Activated CD8-positive, alpha-beta T cell treated with anti-CD3 and anti-CD28 coated beads for 36 hours (primary cell): Measurements from ENCODE around the gene NUDT19. TPM values are rescaled to one million over a fixed set of nuclear protein-coding genes. Genes with fewer than 3 reads are reported as not detected.

Source experiments
- ATAC-seq: fragments of 200-7000 bp; cut with Tn5 transposase; one replicate; pipeline ENCODE4 v1.10.0; 2021; ENCODE audit warnings: mild to moderate bottlenecking, moderate library complexity
- CTCF ChIA-PET: fragments of 350-600 bp; sonication (Branson Sonifier 250); formaldehyde crosslinking; loops from one replicate; lab custom pipeline; 2021; ENCODE audit warnings: antibody characterized with exemption; lab: Charles Lee
- POLR2A ChIA-PET: fragments of 350-600 bp; sonication (Branson Sonifier 250); formaldehyde crosslinking; loops from one replicate; lab custom pipeline; 2021; ENCODE audit warnings: antibody characterized with exemption; lab: Charles Lee
- DNase-seq: peaks from one replicate; pipeline ENCODE4 v3.0.0-alpha.2; 2020
- H3K27ac Mint-ChIP-seq: one replicate; pipeline ENCODE4 v1.8.0; 2021; ENCODE audit warnings: mild to moderate bottlenecking, mixed read lengths
- H3K27me3 Mint-ChIP-seq: one replicate; pipeline ENCODE4 v1.8.0; 2021; ENCODE audit warnings: mixed read lengths
- H3K36me3 Mint-ChIP-seq: one replicate; pipeline ENCODE4 v1.8.0; 2021; ENCODE audit warnings: low read depth, mixed read lengths
- H3K4me1 Mint-ChIP-seq: one replicate; pipeline ENCODE4 v1.8.0; 2021; ENCODE audit warnings: low read depth, mixed read lengths
- H3K4me3 Mint-ChIP-seq: one replicate; pipeline ENCODE4 v1.8.0; 2021; ENCODE audit warnings: mild to moderate bottlenecking, moderate library complexity, mixed read lengths
- H3K9me3 Mint-ChIP-seq: one replicate; pipeline ENCODE4 v1.8.0; 2021; ENCODE audit warnings: mixed read lengths
- intact Hi-C: fragments of 100-400 bp; cut with micrococcal nuclease; formaldehyde crosslinking; loops from one replicate; pipeline ENCODE4 v1.10.0; 2022
- total RNA-seq, 2 experiments: library from RNA; stranded (reverse); gene quantifications; one replicate each; pipeline ENCODE4 v1.2.3, GENCODE V29; 2021
- TF ChIP-seq, protein P1 (sequence below): fragments of 200-600 bp; IDR thresholded peaks from one replicate; pipeline ENCODE4 v1.8.0; 2022; ENCODE audit warnings: antibody characterized with exemption, mild to moderate bottlenecking

Gene NUDT19
- total RNA-seq, 2 experiments from 2014 or later: 16.1 to 17.5 TPM

DNA sequence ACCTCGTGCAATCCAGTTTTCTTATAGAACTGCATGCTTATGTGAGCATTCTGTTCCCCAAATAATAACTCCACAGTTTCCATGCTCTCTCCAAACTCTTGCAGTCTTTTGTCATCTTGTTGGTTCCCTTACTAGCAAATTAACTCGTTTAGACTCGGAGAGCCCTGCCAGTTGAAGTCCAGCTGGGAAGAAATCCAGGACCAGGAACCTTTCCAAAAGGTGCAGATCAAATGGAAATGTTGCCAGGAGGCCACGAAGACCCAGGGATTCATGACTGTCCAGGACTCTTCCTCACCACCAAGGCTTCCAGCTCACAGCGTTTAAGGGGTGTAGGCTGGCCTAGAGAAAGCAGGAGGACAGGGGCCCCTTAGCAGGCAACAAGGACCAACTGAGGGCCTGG, 25.9 kb downstream of the NUDT19 start:
- ChIA-PET CTCF (no interaction called here), POLR2A (interaction anchor here (2.9 kb wide), 1 partner anchor 9 kb away, joined by 8 read pairs; no protein-coding TSS in a partner anchor)
- DNase-seq (no peak), ATAC-seq (no peak)
- H3K36me3 Mint-ChIP-seq: peaks cover 25% of the 10 kb centered on the region
- no peaks in the 10 kb centered on the region for H3K27me3 Mint-ChIP-seq
- no peaks in the 10 kb centered on the region for H3K4me1 Mint-ChIP-seq
- H3K4me3 Mint-ChIP-seq: no peak overlapping the region
- TF ChIP-seq, protein P1, sequence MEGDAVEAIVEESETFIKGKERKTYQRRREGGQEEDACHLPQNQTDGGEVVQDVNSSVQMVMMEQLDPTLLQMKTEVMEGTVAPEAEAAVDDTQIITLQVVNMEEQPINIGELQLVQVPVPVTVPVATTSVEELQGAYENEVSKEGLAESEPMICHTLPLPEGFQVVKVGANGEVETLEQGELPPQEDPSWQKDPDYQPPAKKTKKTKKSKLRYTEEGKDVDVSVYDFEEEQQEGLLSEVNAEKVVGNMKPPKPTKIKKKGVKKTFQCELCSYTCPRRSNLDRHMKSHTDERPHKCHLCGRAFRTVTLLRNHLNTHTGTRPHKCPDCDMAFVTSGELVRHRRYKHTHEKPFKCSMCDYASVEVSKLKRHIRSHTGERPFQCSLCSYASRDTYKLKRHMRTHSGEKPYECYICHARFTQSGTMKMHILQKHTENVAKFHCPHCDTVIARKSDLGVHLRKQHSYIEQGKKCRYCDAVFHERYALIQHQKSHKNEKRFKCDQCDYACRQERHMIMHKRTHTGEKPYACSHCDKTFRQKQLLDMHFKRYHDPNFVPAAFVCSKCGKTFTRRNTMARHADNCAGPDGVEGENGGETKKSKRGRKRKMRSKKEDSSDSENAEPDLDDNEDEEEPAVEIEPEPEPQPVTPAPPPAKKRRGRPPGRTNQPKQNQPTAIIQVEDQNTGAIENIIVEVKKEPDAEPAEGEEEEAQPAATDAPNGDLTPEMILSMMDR: no peak
- H3K9me3 Mint-ChIP-seq: no peaks in the 10 kb centered on the region
- H3K27ac Mint-ChIP-seq: no peak overlapping the region
- intact Hi-C loops: no loop called here

DNA sequence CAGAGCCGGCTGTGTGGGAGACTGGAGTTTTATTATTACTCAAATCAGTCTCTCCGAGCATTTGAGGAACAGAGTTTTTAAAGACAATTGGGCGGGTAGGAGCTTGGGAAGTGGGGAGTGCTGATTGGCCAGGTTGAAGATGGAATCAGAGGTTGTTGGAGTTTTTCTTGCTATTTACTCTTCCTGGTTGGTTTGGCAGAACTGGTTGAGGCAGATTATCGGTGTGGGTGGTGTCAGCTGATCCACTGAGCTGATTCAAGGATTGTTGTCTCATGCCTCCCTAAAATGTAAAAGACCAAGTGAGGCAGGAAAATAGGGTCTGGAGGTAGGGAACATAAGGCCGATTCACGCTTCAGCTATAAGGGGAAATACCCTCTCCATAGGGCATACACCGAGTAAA, 26.7 kb downstream of the NUDT19 start:
- TF ChIP-seq, protein P1: no peak
- H3K4me1 Mint-ChIP-seq: no peaks in the 10 kb centered on the region
- H3K4me3 Mint-ChIP-seq: no peak overlapping the region
- intact Hi-C loops: no loop called here
- no peak overlapping the region for H3K27ac Mint-ChIP-seq
- ATAC-seq (no peak), DNase-seq (no peak)
- ChIA-PET CTCF (no interaction called here), POLR2A (interaction anchor here (2.9 kb wide), 1 partner anchor 10 kb away, joined by 8 read pairs; no protein-coding TSS in a partner anchor)
- H3K9me3 Mint-ChIP-seq: no peaks in the 10 kb centered on the region
- H3K36me3 Mint-ChIP-seq: peaks cover 21% of the 10 kb centered on the region
- H3K27me3 Mint-ChIP-seq: no peaks in the 10 kb centered on the region

DNA sequence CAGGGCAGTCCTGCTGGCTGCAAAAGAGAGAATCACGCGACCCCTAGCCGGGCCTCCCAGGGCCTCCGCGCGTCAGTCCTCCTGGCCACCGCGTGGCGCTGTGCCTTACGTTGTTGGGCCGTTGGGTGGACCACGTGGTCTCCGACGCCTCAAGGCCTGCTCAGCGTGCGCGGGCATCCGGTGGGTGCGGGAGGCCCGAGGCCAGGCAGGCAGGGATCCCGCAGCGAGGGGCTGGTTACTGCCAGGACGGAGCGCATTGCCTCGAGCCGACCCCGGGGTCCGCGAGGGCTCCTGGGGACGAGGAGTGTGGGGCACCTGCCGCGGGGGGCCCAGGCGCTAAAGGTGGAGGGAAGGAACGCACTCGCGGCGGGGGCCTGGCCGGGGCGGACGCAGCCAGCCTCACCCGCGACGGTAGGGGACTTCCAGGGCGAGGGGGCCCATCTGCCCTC, 28.0 kb downstream of the NUDT19 start, which contains the start of gene TDRD12:
TSS of gene TDRD12 (plus strand) at position 157 of the 449 bp plus-strand sequence. CDS start 306 bp downstream, outside the sequence.
- H3K4me1 Mint-ChIP-seq: no peaks in the 10 kb centered on the region
- TF ChIP-seq, protein P1: no peak
- POLR2A ChIA-PET: no interaction called here
- H3K27me3 Mint-ChIP-seq: no peaks in the 10 kb centered on the region
- H3K4me3 Mint-ChIP-seq: no peak within 1 kb of the TSS
- H3K36me3 Mint-ChIP-seq: peaks cover 14% of the 10 kb centered on the region
- DNase-seq (no peak), ATAC-seq (no peak)
- CTCF ChIA-PET: no interaction called here
- H3K9me3 Mint-ChIP-seq: no peaks in the 10 kb centered on the region
- intact Hi-C loops: no loop called here
- H3K27ac Mint-ChIP-seq: no peak within 1 kb of the TSS

DNA sequence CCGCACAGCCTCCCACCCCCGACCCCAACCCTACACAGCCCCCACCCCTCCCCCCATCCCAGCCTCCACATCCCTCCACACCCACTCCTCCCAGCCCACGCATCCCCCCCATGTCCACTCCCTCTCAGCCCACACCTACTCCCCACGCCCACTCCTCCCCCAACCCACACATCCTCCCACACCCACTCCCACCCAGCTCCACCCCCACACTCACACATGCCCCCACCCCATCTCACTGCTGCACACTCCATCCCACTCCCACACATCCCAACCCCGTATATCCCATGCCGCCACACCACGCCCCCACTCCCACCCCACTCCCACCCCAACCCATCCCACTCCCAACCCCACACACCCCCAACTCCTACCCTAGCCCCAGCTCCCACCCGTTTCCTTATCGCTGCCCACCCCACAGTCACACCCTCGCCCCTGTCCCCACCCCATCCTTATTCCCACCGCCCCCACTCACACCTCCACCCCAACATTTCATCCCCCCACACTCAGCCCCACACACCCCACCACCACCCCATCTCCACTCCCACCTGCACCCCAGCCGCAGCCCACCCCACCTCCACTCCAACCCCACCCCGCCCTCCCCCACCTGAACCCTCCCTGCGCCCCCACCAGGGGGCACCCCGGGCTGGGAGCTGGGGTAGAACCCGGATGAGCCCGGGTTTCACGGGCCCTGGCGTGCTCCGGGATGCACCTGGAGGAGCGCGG, 28.8 kb downstream of the NUDT19 start:
- no peak for ATAC-seq
- intact Hi-C loops: no loop called here
- DNase-seq: no peak
- POLR2A ChIA-PET: no interaction called here
- CTCF ChIA-PET: no interaction called here
- Mint-ChIP-seq H3K27ac (no peak overlapping the region), H3K27me3 (no peaks in the 10 kb centered on the region), H3K9me3 (no peaks in the 10 kb centered on the region), H3K36me3 (peaks cover 7% of the 10 kb centered on the region), H3K4me1 (no peaks in the 10 kb centered on the region), H3K4me3 (no peak overlapping the region)
- TF ChIP-seq, protein P1: no peak

DNA sequence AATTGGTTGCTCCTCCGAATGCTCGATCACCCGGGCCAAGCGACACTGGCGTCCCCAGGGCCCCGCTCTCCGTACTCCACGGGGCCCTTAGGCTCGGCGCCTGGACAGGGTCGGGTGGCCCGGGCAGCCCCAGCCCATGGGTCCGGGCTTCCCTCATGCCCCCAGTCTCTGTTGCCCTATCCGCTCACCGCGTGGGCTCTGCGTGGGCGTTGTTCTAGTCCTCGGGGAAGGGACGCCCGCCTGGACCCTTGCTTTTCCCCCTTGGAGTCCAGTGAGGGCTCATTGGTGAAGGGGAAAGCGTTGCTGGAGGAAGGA, 29.3 kb downstream of the NUDT19 start:
- no peak for DNase-seq
- ChIA-PET POLR2A (no interaction called here), CTCF (no interaction called here)
- no peak overlapping the region for H3K4me3 Mint-ChIP-seq
- no peaks in the 10 kb centered on the region for H3K27me3 Mint-ChIP-seq
- TF ChIP-seq, protein P1: no peak
- H3K9me3 Mint-ChIP-seq: no peaks in the 10 kb centered on the region
- ATAC-seq: no peak
- no peaks in the 10 kb centered on the region for H3K4me1 Mint-ChIP-seq
- H3K36me3 Mint-ChIP-seq: peaks cover 7% of the 10 kb centered on the region
- intact Hi-C loops: no loop called here
- no peak overlapping the region for H3K27ac Mint-ChIP-seq
